HS-5 (cell line): ENCODE data around the gene TMPRSS2.

Source experiments
- DNase-seq: peaks from one replicate; pipeline ENCODE4 v3.0.0-alpha.2; 2012; ENCODE audit warnings: low read depth

The TMPRSS2 gene

DNA sequence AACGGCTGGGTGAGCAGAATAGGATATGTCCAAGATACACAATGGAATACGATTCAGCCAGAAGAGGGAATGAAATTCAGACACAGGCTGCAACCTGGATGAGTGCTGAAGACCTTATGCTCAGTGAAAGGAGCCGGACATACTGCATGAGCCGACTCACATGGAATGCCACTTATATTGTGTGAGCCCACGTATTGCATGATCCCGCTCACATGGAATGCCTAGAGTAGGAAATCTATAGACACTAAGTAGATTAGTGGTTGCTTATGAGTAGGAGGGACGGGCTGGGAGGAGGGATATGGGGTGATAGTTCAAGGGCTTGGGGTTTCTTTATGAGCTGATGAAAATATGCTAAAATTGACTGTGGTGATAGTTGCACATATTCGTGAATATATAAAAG, 26.8 kb downstream of the TMPRSS2 start:
- DNase-seq, result peak; percentile 41

DNA sequence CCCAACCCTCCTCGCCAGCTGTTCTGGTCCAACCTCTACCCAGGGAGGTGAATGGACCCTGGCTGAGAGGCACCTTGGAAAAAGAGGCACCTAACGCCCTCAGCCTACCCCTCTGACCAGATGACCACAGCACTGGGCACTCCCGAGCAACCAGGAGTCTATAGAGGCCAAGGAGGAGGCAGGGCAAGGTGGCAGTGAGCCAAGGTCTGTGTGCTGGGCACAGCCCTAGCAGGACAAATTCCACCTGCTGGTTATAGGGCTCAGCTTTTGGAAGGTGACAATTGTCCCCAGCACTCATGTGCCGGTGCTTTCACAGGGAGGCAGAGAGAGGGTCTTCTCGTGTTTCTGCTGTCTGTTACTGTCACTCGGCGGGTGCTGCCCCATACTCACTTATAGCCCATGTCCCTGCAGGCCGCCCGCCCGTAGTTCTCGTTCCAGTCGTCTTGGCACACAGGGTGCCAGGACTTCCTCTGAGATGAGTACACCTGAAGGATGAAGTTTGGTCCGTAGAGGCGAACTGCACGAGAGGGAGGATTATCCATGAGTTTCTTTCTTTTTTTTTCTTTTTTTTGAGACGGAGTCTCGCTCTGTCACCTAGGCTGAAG, 27.8 kb downstream of the TMPRSS2 start:
- DNase-seq, result no peak

- no peak for DNase-seq
Observed at GRCh38 chr21:41479686-41480085, 28.3 kb downstream of the TMPRSS2 start.

GRCh38 chr21:41478319-41479177, 29.4 kb downstream of the TMPRSS2 start:
- DNase-seq, result no peak

GRCh38 chr21:41477641-41478318, 30.2 kb downstream of the TMPRSS2 start:
- DNase-seq, result no peak

- no peak for DNase-seq
Observed at GRCh38 chr21:41475714-41476420, 32.1 kb downstream of the TMPRSS2 start.

DNA sequence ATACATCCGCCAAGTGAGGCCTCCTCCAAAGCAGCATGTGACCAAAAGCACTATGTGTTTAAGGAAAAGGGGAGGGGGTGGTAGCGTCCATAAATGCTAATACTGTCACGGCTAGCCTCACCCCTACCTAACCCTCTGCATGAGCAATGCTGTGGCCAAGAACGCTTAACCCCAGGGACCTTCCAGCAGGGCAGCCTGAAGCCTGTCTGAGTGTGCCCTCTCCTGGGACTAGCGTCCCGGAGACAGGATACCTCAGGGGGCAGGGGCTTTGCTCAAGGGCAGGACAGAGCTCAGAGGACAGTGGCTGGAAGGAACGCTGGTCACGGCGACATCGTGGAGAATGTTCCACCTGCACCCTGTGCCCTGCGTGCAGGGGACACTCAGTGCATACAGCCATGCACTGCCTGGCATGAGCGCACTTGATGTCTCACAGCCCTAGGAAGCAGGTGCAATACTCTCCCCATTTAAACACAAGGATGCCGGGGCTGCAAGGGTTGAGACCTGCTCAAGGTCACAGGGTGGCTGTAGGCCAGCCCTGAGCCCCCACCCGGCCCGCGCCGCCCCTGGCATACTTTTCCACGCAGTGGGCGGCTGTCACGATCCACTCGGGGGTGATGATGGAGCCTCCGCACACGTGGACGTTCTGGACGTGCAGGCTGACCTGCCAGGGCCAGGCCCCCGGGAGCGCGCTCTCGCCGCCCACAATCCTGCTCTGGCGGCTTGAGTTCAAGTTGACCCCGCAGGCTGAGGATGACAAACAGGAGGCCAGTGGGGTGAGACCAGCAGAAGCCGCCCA, 35.0 kb downstream of the TMPRSS2 start:
- no peak for DNase-seq

DNA sequence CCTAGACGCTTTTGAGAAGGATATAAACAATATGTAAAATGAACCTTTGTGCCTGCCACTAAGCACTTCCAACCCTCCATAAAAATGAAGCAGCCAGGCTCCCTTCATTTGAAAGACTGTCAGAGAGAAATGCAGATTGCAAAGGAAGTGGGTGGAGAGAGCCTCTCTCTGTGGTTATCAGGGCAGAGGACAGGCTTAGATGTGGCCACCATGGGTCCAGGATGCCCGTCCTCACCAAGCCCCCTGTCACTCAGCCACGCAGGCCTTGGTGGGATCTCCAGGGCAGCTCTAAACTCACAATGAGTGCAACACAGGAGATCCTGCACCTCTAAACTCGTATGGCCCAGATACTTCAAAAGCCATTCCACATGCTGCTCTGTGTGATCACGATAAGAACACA, 37.9 kb downstream of the TMPRSS2 start:
- no peak for DNase-seq

DNA sequence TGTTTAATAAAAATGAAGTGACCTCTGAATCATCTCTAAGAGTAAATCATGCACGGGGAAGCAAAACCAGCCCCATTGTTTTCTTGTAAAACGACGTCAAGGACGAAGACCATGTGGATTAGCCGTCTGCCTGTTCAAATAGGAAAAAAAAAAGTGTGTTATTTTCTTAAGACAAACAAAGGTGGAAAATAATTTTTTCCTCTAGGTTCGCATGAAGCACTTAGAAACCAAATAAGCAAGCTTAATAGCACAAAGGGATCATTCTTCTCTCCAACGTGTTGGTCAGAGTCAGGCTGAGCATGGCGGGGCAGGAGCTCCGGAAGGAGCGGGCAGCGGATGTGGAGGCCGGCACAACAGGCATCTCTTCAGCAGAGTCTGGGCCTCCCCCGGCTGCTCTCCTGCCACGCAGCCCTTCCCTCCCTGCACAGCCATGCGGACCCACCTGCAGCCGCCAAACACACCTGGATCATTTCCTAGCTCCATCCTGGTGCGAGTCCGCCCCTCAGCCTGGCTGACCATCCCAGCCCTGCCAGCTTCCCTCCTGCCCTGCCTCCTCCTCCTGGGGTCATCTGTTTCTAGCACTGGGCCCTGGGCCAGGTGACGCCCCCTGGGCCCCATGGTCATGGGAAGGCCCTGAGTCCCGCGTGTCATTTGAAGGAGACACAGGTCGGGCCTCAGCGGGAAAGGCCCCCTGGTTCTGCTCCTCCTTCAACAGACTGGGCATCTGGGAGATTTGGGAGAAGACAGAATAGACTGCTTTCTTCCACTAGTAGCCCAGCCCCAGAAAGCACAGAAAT, 41.7 kb downstream of the TMPRSS2 start:
- DNase-seq, result no peak

- DNase-seq, result no peak
Observed at GRCh38 chr21:41465176-41465781, 42.7 kb downstream of the TMPRSS2 start.

- no peak for DNase-seq
Observed at GRCh38 chr21:41460578-41461527, 47.1 kb downstream of the TMPRSS2 start.

DNA sequence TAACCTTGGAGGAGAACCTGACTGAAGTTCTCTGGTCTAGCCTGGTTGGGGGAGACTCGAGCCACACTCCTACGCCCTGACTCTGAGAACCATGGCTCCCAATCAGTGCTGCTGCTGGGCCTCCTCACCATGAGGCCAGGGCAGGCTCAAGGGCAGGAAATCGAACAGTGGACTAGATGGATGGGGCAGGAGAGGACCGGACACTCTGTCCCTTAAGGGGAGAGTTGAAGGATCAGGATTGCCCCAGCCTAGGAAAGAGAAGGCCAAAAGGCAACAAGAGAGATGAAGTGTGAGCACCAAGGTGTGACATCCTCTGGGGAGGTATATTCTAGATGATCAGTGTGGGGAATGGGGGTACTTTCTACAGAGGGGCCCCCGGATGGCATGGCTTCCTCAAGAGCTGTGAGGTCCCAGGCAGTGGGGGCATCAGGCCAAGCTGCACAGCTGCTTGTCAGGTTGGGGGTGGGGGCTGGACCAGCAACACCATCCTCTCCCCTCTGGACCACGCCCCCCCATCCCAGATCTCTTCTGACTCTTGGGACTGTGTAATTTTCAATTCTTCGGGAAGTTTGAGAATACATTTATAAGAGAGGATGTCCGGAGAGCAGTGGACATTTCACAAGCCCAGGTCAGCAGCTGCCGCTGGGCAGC, 47.9 kb downstream of the TMPRSS2 start:
- no peak for DNase-seq

DNA sequence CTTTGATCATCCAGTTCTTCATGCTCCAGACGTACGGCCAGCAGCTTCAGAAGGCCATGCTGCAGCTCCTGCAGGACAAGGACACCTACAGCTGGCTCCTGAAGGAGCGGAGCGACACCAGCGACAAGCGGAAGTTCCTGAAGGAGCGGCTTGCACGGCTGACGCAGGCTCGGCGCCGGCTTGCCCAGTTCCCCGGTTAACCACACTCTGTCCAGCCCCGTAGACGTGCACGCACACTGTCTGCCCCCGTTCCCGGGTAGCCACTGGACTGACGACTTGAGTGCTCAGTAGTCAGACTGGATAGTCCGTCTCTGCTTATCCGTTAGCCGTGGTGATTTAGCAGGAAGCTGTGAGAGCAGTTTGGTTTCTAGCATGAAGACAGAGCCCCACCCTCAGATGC, 49.4 kb downstream of the TMPRSS2 start:
- DNase-seq, result no peak

- no peak for DNase-seq
Observed at GRCh38 chr21:41458121-41458520, 49.8 kb downstream of the TMPRSS2 start.

DNA sequence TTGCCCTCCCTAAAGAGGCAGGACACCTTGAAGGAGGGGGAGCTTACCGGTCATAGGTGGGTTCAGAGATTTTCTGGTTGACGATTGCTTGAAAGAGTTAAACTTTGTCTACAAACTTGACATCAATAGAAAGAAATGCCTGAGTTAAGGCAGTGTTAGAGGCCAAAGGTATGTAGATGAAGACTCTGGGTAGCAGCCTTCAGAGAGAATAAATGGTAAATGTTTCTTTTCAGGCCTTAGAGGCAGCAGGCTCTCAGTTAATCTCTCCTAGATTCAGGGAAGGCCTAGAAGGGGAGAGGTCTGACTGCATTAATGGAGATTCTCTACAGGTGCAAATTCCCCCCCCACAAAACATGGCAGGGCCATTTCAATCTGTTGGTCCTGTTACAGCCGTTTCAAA, 54.2 kb downstream of the TMPRSS2 start:
- DNase-seq, result no peak

- no peak for DNase-seq
Observed at GRCh38 chr21:41453198-41453597, 54.8 kb downstream of the TMPRSS2 start.

DNA sequence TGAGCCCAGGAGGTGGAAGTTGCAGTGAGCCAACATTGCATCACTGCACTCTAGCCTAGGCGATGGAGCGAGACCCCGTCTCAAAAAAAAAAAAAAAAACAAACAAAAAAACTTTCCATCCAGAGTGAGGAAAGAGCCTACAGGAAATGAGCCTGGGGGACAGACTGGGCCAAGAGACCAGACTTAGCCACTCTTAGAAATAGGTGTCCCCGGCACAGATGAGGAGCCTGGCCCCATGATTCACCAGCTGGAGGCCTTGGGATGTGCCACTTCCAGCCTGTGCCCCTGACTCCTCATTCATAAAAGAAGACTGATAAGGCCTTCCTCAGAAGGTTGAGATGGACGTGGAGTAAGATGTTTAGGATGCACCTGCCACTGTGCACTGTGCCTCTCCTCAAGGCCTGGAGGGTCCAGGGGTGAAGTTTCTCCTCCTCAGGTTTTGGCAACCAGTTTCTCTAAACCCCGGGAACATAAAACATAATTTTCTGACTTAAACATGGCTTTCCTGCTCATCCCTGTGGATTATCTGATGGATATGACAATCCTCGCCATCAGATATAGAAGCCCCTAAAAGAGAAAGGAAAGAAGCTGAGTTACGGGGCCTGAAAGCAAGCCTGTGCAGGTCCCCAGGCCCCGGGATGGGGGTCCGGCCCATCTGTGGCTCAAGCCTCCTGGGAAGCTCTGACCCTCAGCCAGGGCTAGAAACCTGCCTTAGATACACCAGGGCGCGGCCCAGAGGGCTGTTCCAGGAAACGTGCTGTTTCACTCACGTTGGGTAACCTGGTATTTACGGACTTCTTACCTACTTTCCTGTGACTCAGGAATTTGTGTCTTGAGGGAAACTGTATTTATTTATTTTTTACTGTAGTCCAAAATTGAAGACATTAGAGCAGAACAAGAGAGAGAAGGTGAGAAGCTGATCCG, 55.9 kb downstream of the TMPRSS2 start:
- no peak for DNase-seq

GRCh38 chr21:41449613-41450012, 58.3 kb downstream of the TMPRSS2 start:
- no peak for DNase-seq
